Osteocyte (in vitro differentiated cells): ENCODE data around the gene SNAP29. TPM values are rescaled to one million over a fixed set of nuclear protein-coding genes. Genes with fewer than 3 reads are reported as not detected.

Experiments used
- DNase-seq: peaks from one replicate; pipeline ENCODE4 v3.0.0; 2021; ENCODE audit warnings: mixed read lengths; ENCODE audit not compliant: unreplicated experiment; ENCODE audit errors: extremely low spot score
- H3K27ac Mint-ChIP-seq: one replicate; pipeline ENCODE4 v1.8.0; 2021; ENCODE audit warnings: mild to moderate bottlenecking, mixed read lengths; ENCODE audit not compliant: unreplicated experiment
- H3K27me3 Mint-ChIP-seq: one replicate; pipeline ENCODE4 v1.8.0; 2021; ENCODE audit warnings: mixed read lengths; ENCODE audit not compliant: unreplicated experiment
- H3K36me3 Mint-ChIP-seq: one replicate; pipeline ENCODE4 v1.8.0; 2021; ENCODE audit warnings: mixed read lengths; ENCODE audit not compliant: unreplicated experiment
- H3K4me1 Mint-ChIP-seq: one replicate; pipeline ENCODE4 v1.8.0; 2021; ENCODE audit warnings: mixed read lengths; ENCODE audit not compliant: unreplicated experiment
- H3K4me3 Mint-ChIP-seq: one replicate; pipeline ENCODE4 v1.8.0; 2021; ENCODE audit warnings: mild to moderate bottlenecking, moderate library complexity, mixed read lengths; ENCODE audit not compliant: unreplicated experiment
- H3K9me3 Mint-ChIP-seq: one replicate; pipeline ENCODE4 v1.8.0; 2021; ENCODE audit warnings: mixed read lengths; ENCODE audit not compliant: unreplicated experiment
- total RNA-seq: library from RNA; stranded (reverse); gene quantifications from 2 replicates; pipeline ENCODE4 v1.2.1, GENCODE V29; 2021
- TF ChIP-seq, protein P1 (sequence below): fragments of 200-600 bp; sonication (generic); IDR thresholded peaks from 2 replicates; pipeline ENCODE4 v1.5.0; 2021; ENCODE audit warnings: antibody characterized with exemption, mild to moderate bottlenecking, moderate library complexity

The SNAP29 gene
- total RNA-seq, 1 donor from 2014 or later: 30.0 TPM

DNA sequence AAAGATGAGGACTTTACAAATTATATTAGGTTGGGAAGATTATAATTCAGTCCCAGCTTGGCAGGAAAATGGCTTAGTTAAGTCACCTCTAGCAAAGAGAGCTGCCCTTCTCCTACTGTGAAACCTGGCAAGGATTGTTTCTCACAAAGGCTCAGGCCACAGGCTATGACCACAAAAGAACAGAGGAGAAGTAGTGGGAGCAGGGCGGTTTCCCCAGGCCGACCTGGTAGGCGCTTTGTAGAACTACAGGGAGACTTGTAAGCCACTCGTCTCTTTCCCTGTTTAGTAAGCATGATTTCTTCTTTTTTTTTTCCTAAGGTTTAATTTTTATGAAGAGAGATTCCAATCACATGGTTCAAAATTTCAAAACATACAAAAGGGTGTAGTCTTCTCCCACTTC is 4.6 kb downstream of the SNAP29 start:
- H3K9me3 Mint-ChIP-seq: no peaks in the 10 kb centered on the region
- H3K4me1 Mint-ChIP-seq: peaks cover 21% of the 10 kb centered on the region
- H3K36me3 Mint-ChIP-seq: peaks cover 12% of the 10 kb centered on the region
- TF ChIP-seq, protein P1, sequence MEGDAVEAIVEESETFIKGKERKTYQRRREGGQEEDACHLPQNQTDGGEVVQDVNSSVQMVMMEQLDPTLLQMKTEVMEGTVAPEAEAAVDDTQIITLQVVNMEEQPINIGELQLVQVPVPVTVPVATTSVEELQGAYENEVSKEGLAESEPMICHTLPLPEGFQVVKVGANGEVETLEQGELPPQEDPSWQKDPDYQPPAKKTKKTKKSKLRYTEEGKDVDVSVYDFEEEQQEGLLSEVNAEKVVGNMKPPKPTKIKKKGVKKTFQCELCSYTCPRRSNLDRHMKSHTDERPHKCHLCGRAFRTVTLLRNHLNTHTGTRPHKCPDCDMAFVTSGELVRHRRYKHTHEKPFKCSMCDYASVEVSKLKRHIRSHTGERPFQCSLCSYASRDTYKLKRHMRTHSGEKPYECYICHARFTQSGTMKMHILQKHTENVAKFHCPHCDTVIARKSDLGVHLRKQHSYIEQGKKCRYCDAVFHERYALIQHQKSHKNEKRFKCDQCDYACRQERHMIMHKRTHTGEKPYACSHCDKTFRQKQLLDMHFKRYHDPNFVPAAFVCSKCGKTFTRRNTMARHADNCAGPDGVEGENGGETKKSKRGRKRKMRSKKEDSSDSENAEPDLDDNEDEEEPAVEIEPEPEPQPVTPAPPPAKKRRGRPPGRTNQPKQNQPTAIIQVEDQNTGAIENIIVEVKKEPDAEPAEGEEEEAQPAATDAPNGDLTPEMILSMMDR: no peak
- H3K27me3 Mint-ChIP-seq: no peaks in the 10 kb centered on the region
- H3K27ac Mint-ChIP-seq: no peak overlapping the region
- H3K4me3 Mint-ChIP-seq: no peak overlapping the region
- no peak for DNase-seq

DNA sequence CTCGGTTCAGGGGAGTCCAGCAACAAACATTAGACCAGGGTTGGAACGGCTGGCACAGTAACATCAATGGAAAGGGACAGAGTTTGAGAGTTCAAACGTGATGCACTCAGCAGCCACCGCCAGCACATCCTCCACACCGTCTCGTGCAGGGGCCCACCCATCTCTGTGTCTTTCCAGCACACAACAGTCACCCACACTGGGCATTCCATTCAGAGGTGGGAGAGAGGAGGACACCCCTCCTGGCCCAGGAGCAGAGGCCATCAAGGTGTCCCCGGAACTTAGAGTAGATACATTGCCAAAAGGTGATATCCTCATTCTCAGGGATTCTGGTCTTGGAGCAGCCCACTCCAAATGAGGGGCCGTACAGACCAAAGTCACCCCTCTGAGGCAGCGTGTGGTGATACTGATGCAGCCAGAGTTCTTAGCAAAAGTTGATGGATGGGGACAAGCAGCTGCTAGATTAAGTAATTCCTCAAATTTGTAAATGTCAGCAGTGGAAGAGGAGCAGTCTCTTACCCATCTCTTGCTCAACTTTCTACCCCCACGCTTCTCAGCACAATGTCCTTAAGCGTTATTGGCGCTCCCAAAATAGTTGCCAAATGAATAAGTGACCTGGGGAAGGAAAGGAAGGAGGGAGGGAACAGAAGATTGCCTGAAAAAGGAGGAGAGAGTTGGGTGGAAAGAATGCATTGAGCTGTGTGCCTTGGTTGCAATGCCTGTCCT is 5.5 kb downstream of the SNAP29 start:
- Mint-ChIP-seq H3K9me3 (no peaks in the 10 kb centered on the region), H3K4me1 (peaks cover 20% of the 10 kb centered on the region), H3K27me3 (no peaks in the 10 kb centered on the region), H3K4me3 (no peak overlapping the region), H3K36me3 (peaks cover 16% of the 10 kb centered on the region), H3K27ac (no peak overlapping the region)
- DNase-seq: no peak
- TF ChIP-seq, protein P1: no peak

- no peak overlapping the region for H3K4me3 Mint-ChIP-seq
- H3K27me3 Mint-ChIP-seq: no peaks in the 10 kb centered on the region
- H3K27ac Mint-ChIP-seq: no peak overlapping the region
- H3K36me3 Mint-ChIP-seq: peaks cover 16% of the 10 kb centered on the region
- no peak for DNase-seq
- H3K4me1 Mint-ChIP-seq: peaks cover 13% of the 10 kb centered on the region
- no peaks in the 10 kb centered on the region for H3K9me3 Mint-ChIP-seq
- TF ChIP-seq, protein P1: no peak
Measured at GRCh38 chr22:20865331-20865730, 6.5 kb downstream of the SNAP29 start.

- no peak for DNase-seq
- Mint-ChIP-seq H3K36me3 (peaks cover 17% of the 10 kb centered on the region), H3K27ac (no peak overlapping the region), H3K27me3 (no peaks in the 10 kb centered on the region), H3K9me3 (no peaks in the 10 kb centered on the region), H3K4me3 (no peak overlapping the region), H3K4me1 (peaks cover 9% of the 10 kb centered on the region)
- TF ChIP-seq, protein P1: no peak
Measured at GRCh38 chr22:20865875-20866445, 7.2 kb downstream of the SNAP29 start.

GRCh38 chr22:20866736-20867135 is 7.9 kb downstream of the SNAP29 start:
- TF ChIP-seq, protein P1: no peak
- H3K36me3 Mint-ChIP-seq: peaks cover 19% of the 10 kb centered on the region
- DNase-seq: no peak
- H3K4me3 Mint-ChIP-seq: no peak overlapping the region
- H3K4me1 Mint-ChIP-seq: peaks cover 9% of the 10 kb centered on the region
- H3K27ac Mint-ChIP-seq: no peak overlapping the region
- no peaks in the 10 kb centered on the region for H3K9me3 Mint-ChIP-seq
- H3K27me3 Mint-ChIP-seq: no peaks in the 10 kb centered on the region
